MM.1S (cell line): ENCODE data around the gene TBC1D14.

Source experiments
- DNase-seq: peaks from one replicate; pipeline ENCODE4 v3.0.0-alpha.2; 2015
- H2AFZ ChIP-seq: fragments of 300-600 bp; sonication (generic); 2 replicates; pipeline ENCODE4 v1.6.0; 2016; ENCODE audit warnings: antibody characterized with exemption, low read length
- H3F3A ChIP-seq: fragments of 300-600 bp; sonication (generic); 2 replicates; pipeline ENCODE4 v1.6.1; 2016; ENCODE audit warnings: mild to moderate bottlenecking, antibody characterized with exemption, low read length, moderate library complexity, mixed read lengths; ENCODE audit not compliant: insufficient read depth
- H3K27ac ChIP-seq: fragments of 300-600 bp; sonication (generic); 2 replicates; pipeline ENCODE4 v1.5.1; 2016; ENCODE audit warnings: mild to moderate bottlenecking, low read length
- H3K27me3 ChIP-seq: fragments of 300-600 bp; sonication (generic); replicated peaks from 2 replicates; pipeline ENCODE4 v1.6.0; 2016; ENCODE audit warnings: low read length; ENCODE audit not compliant: insufficient read depth
- H3K36me3 ChIP-seq: fragments of 300-600 bp; sonication (generic); replicated peaks from 2 replicates; pipeline ENCODE4 v1.6.1; 2016; ENCODE audit warnings: mild to moderate bottlenecking, low read length, mixed read lengths; ENCODE audit not compliant: insufficient read depth
- H3K4me1 ChIP-seq: fragments of 300-600 bp; sonication (generic); 2 replicates; pipeline ENCODE4 v1.6.1; 2016; ENCODE audit warnings: low read length, mixed read lengths
- H3K4me2 ChIP-seq: fragments of 300-600 bp; sonication (generic); 2 replicates; pipeline ENCODE4 v1.6.0; 2016; ENCODE audit warnings: low read depth, low read length
- H3K4me3 ChIP-seq: fragments of 300-600 bp; sonication (generic); 2 replicates; pipeline ENCODE4 v1.5.1; 2016; ENCODE audit warnings: low read length, mixed read lengths
- H3K79me2 ChIP-seq: fragments of 300-600 bp; sonication (generic); 2 replicates; pipeline ENCODE4 v1.6.1; 2016; ENCODE audit warnings: mixed run types, low read length, mixed read lengths
- H3K9ac ChIP-seq: fragments of 300-600 bp; sonication (generic); 2 replicates; pipeline ENCODE4 v1.6.1; 2016; ENCODE audit warnings: low read length, mixed read lengths
- H3K9me2 ChIP-seq: fragments of 300-600 bp; sonication (generic); replicated peaks from 2 replicates; pipeline ENCODE4 v1.6.1; 2016; ENCODE audit warnings: mild to moderate bottlenecking, low read length, mixed read lengths; ENCODE audit not compliant: insufficient read depth
- H3K9me3 ChIP-seq: fragments of 300-600 bp; sonication (generic); replicated peaks from 2 replicates; pipeline ENCODE4 v1.6.1; 2016; ENCODE audit warnings: mild to moderate bottlenecking, low read length, mixed read lengths; ENCODE audit not compliant: insufficient read depth
- H4K20me1 ChIP-seq: fragments of 300-600 bp; sonication (generic); 2 replicates; pipeline ENCODE4 v1.6.1; 2016; ENCODE audit warnings: mild to moderate bottlenecking, low read length, moderate library complexity, mixed read lengths; ENCODE audit not compliant: insufficient read depth
- EZH2 ChIP-seq: fragments of 300-600 bp; sonication (generic); optimal IDR thresholded peaks from 2 replicates; pipeline ENCODE3; 2017; ENCODE audit warnings: low read depth, mild to moderate bottlenecking, antibody characterized with exemption, low read length, mixed read lengths
- EZH2phosphoT487 ChIP-seq: fragments of 300-600 bp; sonication (generic); IDR thresholded peaks from 2 replicates; pipeline ENCODE4 v1.6.1; 2018; ENCODE audit warnings: antibody characterized with exemption, low read length
- TF ChIP-seq, protein P1 (sequence below): fragments of 300-600 bp; sonication (generic); IDR thresholded peaks from 2 replicates; pipeline ENCODE4 v1.5.1; 2016; ENCODE audit warnings: antibody characterized with exemption, low read length, mixed read lengths

Gene TBC1D14

GRCh38 chr4:6956434-6957147 lies 47.0 kb downstream of the TBC1D14 start:
- Histone ChIP-seq H3K9ac (no peak overlapping the region), H3K9me3 (no peaks in the 10 kb centered on the region), H3K4me1 (no peaks in the 10 kb centered on the region), H3K79me2 (peaks cover 16% of the 10 kb centered on the region), H3F3A (no peaks in the 10 kb centered on the region), H3K27ac (no peak overlapping the region), H4K20me1 (no peaks in the 10 kb centered on the region), H3K4me3 (no peak overlapping the region), H3K36me3 (no peaks in the 10 kb centered on the region), H2AFZ (no peak overlapping the region), H3K9me2 (no peaks in the 10 kb centered on the region), H3K27me3 (no peaks in the 10 kb centered on the region), H3K4me2 (no peak overlapping the region)
- DNase-seq, result no peak
- no peak for TF ChIP-seq EZH2phosphoT487
- no peak for TF ChIP-seq EZH2
- TF ChIP-seq, protein P1, sequence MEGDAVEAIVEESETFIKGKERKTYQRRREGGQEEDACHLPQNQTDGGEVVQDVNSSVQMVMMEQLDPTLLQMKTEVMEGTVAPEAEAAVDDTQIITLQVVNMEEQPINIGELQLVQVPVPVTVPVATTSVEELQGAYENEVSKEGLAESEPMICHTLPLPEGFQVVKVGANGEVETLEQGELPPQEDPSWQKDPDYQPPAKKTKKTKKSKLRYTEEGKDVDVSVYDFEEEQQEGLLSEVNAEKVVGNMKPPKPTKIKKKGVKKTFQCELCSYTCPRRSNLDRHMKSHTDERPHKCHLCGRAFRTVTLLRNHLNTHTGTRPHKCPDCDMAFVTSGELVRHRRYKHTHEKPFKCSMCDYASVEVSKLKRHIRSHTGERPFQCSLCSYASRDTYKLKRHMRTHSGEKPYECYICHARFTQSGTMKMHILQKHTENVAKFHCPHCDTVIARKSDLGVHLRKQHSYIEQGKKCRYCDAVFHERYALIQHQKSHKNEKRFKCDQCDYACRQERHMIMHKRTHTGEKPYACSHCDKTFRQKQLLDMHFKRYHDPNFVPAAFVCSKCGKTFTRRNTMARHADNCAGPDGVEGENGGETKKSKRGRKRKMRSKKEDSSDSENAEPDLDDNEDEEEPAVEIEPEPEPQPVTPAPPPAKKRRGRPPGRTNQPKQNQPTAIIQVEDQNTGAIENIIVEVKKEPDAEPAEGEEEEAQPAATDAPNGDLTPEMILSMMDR, result no peak

- H2AFZ ChIP-seq, result no peak overlapping the region
- H3K36me3 ChIP-seq, result no peaks in the 10 kb centered on the region
- peaks cover 11% of the 10 kb centered on the region for H3K79me2 ChIP-seq
- H3K4me1 ChIP-seq, result no peaks in the 10 kb centered on the region
- H3K9me2 ChIP-seq, result no peaks in the 10 kb centered on the region
- no peaks in the 10 kb centered on the region for H3F3A ChIP-seq
- TF ChIP-seq EZH2phosphoT487, result no peak
- TF ChIP-seq, protein P1, result no peak
- DNase-seq, result no peak
- no peak overlapping the region for H3K27ac ChIP-seq
- H4K20me1 ChIP-seq, result no peaks in the 10 kb centered on the region
- H3K4me3 ChIP-seq, result no peak overlapping the region
- no peaks in the 10 kb centered on the region for H3K27me3 ChIP-seq
- H3K4me2 ChIP-seq, result no peak overlapping the region
- no peaks in the 10 kb centered on the region for H3K9me3 ChIP-seq
- H3K9ac ChIP-seq, result no peak overlapping the region
These were observed 47.5 kb downstream of the TBC1D14 start for GRCh38 chr4:6957148-6957520.

DNA sequence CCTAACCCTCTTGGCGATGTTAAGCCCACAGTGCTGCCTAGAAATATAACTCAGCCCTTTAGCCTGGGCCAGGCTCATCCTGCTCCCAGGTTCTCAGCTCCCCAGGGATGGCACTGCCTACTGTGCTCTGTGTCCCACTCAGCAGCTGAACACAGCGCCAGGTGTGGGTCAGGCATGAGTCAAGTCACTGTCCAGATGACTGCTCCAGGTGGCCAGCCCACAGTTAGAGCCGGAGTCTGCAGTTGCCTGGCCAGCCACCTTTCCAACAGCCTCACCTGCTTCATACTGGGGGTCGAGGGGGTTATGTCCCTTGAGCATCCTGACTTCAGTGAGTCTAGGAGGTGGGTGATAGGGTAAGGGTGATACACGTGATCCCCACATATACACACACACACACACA lies 48.4 kb downstream of the TBC1D14 start:
- Histone ChIP-seq H3K27me3 (no peaks in the 10 kb centered on the region), H3K36me3 (no peaks in the 10 kb centered on the region), H3K9me2 (no peaks in the 10 kb centered on the region), H3K27ac (no peak overlapping the region), H3K79me2 (peaks cover 7% of the 10 kb centered on the region; the same call in 1 of the 2 replicates), H3F3A (no peaks in the 10 kb centered on the region), H3K4me3 (no peak overlapping the region), H3K9me3 (no peaks in the 10 kb centered on the region), H3K4me1 (no peaks in the 10 kb centered on the region), H3K4me2 (no peak overlapping the region), H2AFZ (no peak overlapping the region), H4K20me1 (no peaks in the 10 kb centered on the region), H3K9ac (no peak overlapping the region)
- TF ChIP-seq EZH2phosphoT487 (no peak), EZH2 (no peak)
- TF ChIP-seq, protein P1, result no peak
- no peak for DNase-seq
